Measurements from ENCODE around the gene VPS36. TPM values are rescaled to one million over a fixed set of nuclear protein-coding genes. Genes with fewer than 3 reads are reported as not detected.

The VPS36 gene
- total RNA-seq, 1 donor from 2014 or later: 55.2 TPM

DNA sequence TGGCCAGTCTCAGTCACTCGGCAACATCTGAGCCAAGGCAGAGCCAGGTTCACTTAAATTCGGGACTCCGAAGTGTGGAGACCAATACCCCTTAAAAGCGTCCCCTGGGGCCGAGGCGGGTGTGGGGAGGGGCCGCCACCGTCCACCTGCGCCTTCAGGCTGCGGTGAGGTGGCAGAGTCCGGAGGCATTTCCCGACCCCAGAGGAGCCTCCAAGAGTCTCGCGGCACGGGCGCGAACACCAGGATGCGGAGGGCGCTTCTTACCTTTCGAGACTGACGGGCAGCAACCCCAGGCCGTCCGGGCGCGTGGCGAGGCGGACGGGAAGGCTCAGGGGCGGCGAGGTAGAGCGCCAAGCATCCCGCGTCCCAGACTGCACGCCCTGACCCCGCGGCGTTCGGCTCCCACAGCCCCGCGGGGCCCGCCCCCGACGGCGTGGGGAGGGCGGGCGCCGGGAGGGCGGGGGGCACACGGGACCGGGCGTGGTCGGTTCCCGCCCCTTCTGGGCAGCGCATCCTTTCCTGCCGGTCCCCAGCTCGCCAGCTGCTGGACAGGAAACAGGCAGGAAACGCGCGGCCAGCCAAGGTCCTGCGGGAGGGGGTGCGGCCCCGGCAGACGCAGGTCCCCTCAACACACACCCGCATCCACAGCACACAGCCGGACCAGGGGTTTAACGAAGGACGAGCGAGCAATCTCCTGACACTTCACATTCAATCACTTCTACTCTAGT lies 44.5 kb downstream of the VPS36 start, which contains the start of gene THSD1:
TSS of gene THSD1 (minus strand) at position 406 of the 728 bp plus-strand sequence. CDS start 3,572 bp downstream, outside the sequence.
- H3K4me3 Mint-ChIP-seq: peak within 1 kb of the TSS; percentile 61
- H3K4me1 Mint-ChIP-seq: peaks cover 5% of the 10 kb centered on the region
- peaks cover 10% of the 10 kb centered on the region for H3K36me3 Mint-ChIP-seq
- DNase-seq (ENCODE audit: low spot score in 2 of 2, unreplicated experiment in 2 of 2): peak in 1 of 2 experiments; percentile 45
- H3K27ac Mint-ChIP-seq: no peak within 1 kb of the TSS
- TF ChIP-seq, protein P1, sequence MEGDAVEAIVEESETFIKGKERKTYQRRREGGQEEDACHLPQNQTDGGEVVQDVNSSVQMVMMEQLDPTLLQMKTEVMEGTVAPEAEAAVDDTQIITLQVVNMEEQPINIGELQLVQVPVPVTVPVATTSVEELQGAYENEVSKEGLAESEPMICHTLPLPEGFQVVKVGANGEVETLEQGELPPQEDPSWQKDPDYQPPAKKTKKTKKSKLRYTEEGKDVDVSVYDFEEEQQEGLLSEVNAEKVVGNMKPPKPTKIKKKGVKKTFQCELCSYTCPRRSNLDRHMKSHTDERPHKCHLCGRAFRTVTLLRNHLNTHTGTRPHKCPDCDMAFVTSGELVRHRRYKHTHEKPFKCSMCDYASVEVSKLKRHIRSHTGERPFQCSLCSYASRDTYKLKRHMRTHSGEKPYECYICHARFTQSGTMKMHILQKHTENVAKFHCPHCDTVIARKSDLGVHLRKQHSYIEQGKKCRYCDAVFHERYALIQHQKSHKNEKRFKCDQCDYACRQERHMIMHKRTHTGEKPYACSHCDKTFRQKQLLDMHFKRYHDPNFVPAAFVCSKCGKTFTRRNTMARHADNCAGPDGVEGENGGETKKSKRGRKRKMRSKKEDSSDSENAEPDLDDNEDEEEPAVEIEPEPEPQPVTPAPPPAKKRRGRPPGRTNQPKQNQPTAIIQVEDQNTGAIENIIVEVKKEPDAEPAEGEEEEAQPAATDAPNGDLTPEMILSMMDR (IDR thresholded peaks at IDR 0.05; ENCODE audit: unreplicated experiment): no peak
- H3K27me3 Mint-ChIP-seq (ENCODE audit: low read depth): peaks cover 53% of the 10 kb centered on the region
- H3K9me3 Mint-ChIP-seq: no peaks in the 10 kb centered on the region

DNA sequence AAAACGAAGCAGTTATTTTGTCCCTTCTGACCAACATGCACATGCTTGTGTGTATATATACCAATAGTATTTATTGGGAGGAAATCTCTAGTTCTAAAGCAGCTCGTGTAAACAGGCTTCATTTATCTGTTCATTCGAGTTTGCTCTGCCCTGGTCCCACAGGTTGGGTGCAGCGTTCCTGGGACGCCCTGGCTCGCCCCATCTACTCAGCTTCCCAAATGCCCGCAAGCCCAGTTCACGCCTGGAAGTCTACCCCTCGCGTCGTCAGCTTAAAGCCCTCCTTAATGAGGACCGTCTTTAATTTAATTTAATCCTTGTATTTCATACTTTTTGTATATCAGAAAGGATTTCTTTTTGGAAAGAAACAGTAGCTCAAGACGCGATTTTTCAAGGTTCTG lies 45.1 kb downstream of the VPS36 start:
- Mint-ChIP-seq H3K4me1 (peaks cover 5% of the 10 kb centered on the region), H3K9me3 (no peaks in the 10 kb centered on the region), H3K27ac (no peak overlapping the region), H3K4me3 (peak overlapping the region; percentile 61), H3K36me3 (peaks cover 8% of the 10 kb centered on the region), H3K27me3 (ENCODE audit: low read depth) (peaks cover 56% of the 10 kb centered on the region)
- DNase-seq (ENCODE audit: low spot score in 2 of 2, unreplicated experiment in 2 of 2): no peak
- TF ChIP-seq, protein P1 (IDR thresholded peaks at IDR 0.05; ENCODE audit: unreplicated experiment): no peak

GRCh38 chr13:52399708-52400107 lies 50.7 kb downstream of the VPS36 start:
- Mint-ChIP-seq H3K27me3 (ENCODE audit: low read depth) (peaks cover 44% of the 10 kb centered on the region), H3K27ac (no peak overlapping the region), H3K4me1 (no peaks in the 10 kb centered on the region), H3K9me3 (no peaks in the 10 kb centered on the region), H3K4me3 (no peak overlapping the region), H3K36me3 (no peaks in the 10 kb centered on the region)
- no peak for DNase-seq (ENCODE audit: low spot score in 2 of 2, unreplicated experiment in 2 of 2)
- TF ChIP-seq, protein P1 (IDR thresholded peaks at IDR 0.05; ENCODE audit: unreplicated experiment): no peak

- Mint-ChIP-seq H3K36me3 (no peaks in the 10 kb centered on the region), H3K27me3 (ENCODE audit: low read depth) (peaks cover 37% of the 10 kb centered on the region), H3K4me1 (no peaks in the 10 kb centered on the region), H3K27ac (no peak overlapping the region), H3K9me3 (no peaks in the 10 kb centered on the region), H3K4me3 (no peak overlapping the region)
- DNase-seq (ENCODE audit: low spot score in 2 of 2, unreplicated experiment in 2 of 2): no peak
- TF ChIP-seq, protein P1 (IDR thresholded peaks at IDR 0.05; ENCODE audit: unreplicated experiment): no peak
These were observed 51.4 kb downstream of the VPS36 start for GRCh38 chr13:52399046-52399445.

DNA sequence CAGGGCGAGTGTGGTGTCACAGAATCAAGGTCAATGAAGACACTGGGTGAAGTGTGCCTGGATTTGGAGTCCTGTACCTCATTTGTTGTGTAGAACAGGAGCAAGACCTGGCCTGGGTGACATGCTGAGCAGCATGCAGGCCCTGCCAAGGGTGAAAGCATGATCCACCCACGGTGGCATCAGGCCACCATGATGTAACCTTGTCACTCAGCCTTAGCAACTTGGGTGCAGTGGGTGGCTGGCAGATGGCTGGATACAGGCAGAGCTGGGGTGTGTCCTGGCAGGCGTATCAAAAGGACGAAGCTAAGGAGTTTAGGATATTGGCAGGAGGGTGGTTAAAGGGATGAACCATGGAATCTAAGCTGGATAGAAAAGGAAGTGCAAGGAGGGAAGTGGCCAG lies 54.7 kb downstream of the VPS36 start:
- no peak for DNase-seq (ENCODE audit: low spot score in 2 of 2, unreplicated experiment in 2 of 2)
- no peak overlapping the region for H3K4me3 Mint-ChIP-seq
- no peak overlapping the region for H3K27ac Mint-ChIP-seq
- H3K27me3 Mint-ChIP-seq (ENCODE audit: low read depth): peaks cover 16% of the 10 kb centered on the region
- TF ChIP-seq, protein P1 (IDR thresholded peaks at IDR 0.05; ENCODE audit: unreplicated experiment): no peak
- no peaks in the 10 kb centered on the region for H3K36me3 Mint-ChIP-seq
- H3K9me3 Mint-ChIP-seq: no peaks in the 10 kb centered on the region
- H3K4me1 Mint-ChIP-seq: peaks cover 2% of the 10 kb centered on the region

Measured in mesothelial cell of epicardium (in vitro differentiated cells).